GM19240 (cell line): ENCODE measurements around the gene SOX13.
"Not testable (repeated sequence)": the region's sequence is repeated elsewhere in the genome, so short reads cannot be mapped to it uniquely, and the experiment has no call there.

Experiments
- DNase-seq: peaks from one replicate; pipeline ENCODE4 v3.0.0; 2011; ENCODE audit warnings: low spot score; ENCODE audit not compliant: insufficient read length

Gene SOX13

DNA sequence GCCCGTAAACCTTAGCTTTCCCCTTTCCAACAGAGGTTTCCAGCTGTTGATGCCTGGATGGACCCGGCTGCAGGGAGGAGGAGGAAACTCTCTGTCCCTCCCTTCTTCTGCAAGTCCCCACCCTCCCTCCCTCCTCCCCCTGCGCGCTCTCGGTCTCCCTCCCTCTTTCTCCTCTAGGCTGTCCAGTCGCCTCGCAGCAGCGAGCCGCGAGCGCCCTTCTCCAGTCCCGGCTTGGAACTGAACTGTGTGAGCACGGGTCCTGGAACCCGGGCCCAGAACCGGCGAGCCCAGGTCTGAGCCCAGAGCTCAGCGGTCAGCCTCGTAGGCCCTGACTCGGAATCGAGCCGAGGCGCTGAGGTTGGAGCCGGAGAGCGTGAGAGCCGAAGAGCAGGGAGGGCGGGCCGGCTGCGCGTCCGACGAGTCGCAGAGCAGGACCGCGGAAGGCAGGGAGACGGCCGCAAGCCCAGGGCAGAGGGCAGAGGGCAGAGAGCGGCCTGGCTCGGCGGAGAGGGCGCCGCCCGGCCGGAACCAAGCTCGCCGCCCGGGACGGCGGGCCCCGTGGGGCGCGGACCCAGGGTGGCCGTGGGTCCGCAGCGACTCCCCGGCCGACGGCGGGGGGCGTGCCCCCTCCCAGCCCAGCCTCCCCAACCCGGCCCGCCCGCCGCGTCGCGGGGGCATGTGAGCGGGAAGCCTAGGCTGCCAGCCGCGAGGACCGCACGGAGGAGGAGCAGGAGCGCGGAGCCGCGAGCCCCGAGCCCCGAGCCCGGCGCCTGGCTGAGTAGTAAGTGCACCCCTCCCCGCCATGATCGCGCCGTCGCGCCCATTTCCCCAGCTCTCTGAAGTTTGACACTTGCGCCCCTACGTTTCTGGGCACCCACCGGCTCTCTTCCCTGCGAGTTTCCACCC, at the start of gene SOX13:
Gene SOX13 (plus strand): TSS at position 185 of the 906 bp plus-strand sequence. CDS start 39,801 bp downstream, outside the sequence.
- no peak for DNase-seq

DNA sequence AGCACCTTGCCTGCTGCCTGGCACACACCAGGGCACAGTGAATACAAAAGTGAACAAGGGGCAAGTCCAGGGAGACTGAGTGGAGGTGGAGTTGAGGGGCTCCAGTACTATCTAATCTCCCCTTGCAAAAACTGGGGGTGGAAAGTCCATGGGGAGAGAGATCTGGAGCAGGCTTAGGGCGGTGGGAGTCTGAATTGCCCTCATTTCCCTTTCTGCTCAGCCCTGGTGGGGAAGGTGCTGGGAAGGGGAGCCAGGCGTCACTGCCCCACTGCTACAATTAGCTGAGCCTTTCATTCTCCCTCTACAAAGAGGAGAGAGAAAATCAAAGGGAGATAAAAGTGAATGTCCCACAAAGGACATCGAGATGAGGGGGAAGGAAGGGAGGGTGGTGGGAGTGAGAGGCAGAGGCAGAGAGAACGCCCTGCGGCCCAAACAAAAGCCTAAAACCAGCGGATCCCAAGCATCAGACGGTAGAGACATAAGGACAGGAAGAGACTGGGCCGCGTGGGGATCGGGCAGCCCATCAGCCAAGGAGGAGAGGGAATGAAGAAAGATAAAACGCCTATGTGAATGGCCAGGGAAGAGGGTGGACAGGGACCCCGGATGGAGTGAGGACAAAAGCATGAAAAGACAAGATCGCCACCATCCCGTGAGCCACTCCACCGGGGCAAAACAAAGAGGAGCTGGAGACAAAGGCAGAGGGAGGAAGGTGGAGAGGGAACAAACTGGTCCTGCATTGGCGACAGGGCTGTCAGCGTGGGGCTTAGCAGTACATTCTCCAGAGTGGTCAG, 46.8 kb upstream of the SOX13 start:
- no peak for DNase-seq

DNA sequence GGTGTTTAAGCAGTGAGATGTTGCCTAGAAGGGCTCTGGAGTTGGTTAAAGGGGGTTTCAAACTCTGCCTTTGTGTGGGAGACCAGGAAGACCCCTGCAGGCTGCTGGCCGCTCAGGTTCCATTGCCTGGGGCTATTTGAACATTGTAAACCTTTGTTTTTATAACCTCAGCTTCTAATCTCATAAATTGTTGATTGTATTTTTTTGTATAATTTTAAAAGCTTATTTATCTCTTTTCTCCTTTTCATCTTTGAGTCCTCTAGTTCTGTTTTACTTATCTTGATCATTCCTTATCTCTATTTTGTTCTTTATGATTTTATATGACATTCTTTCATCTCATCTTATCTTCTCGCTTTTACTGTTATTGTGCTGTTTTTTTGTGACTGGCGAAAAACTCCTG, 45.5 kb upstream of the SOX13 start:
- no peak for DNase-seq

GRCh38 chr1:204029016-204029415, 43.9 kb upstream of the SOX13 start:
- DNase-seq, result no peak

DNA sequence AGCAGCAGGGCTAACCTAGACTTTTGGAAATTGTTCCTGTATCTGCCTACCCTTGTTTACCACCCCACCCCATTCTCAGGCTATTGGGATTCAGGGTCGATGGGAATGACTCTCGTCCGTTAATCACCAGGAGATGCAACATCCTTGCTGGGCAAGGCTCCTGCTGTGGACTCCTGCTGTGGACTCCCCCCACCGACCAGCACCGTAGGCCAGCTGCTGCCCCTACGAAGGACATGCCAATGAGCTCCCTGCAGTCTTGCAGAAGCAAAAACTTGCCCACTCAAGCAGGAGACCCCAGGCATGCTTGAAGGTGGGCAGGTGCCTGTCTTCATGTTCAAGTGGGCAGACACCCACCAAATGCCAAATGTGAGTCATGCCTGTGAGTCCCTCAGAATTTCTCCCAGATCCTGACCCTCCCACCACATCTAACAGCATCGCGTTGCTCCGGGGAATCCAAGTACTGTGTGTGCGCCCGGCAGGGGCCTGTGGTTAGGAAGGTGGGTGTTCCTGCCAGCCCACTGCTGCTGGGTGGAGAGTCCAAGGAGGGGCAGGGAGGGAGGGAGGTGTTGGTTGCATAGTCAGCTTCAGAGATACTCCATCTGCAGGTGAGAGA, 41.7 kb upstream of the SOX13 start:
- no peak for DNase-seq

DNA sequence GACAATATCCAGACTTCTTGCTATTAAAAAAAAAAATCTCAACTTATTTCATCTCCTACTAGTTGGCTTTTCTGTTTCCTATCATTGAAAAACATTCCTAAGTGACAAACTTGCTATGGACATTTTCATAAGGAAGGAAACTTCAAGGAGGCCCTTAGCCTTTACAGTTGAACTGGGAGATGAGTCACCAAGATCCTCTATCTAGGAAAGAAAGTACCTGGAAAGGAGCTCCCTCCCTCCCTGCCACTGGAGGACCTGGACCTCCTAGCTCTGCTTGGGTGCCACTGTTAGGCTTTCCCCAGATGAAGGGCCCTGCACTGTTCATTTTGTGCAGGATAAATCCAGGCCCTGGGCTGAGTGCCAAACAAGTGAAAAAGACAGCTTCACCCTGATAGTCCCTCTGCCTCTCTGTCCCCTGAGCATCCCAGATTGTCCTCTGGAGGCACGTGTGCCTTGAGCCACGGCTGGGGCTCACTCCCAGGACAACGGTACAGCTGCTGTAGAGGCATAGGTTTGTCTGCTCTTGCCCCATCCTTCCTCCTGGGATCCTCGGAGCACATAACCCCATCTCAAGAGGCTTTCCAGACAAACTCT, 40.2 kb upstream of the SOX13 start:
- DNase-seq, result no peak

DNA sequence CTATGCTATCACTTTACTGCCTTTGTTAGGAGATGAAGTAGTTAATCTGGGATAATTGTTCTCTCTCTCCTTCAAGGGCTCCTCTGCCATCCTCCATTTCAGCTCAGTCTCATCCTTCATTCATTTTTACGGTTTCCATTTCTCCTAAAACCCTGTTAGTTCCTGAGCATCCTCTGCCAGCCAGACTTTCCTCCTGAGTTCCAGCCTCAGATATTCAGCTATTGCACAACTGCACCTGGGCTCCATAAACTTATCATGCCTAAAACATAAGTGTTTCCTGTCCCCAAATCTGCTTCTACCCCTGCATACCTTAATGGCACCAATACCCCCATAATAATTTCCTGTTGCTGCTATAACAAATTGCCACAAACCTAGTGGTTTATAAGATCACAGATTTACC, 39.6 kb upstream of the SOX13 start:
- no peak for DNase-seq

DNA sequence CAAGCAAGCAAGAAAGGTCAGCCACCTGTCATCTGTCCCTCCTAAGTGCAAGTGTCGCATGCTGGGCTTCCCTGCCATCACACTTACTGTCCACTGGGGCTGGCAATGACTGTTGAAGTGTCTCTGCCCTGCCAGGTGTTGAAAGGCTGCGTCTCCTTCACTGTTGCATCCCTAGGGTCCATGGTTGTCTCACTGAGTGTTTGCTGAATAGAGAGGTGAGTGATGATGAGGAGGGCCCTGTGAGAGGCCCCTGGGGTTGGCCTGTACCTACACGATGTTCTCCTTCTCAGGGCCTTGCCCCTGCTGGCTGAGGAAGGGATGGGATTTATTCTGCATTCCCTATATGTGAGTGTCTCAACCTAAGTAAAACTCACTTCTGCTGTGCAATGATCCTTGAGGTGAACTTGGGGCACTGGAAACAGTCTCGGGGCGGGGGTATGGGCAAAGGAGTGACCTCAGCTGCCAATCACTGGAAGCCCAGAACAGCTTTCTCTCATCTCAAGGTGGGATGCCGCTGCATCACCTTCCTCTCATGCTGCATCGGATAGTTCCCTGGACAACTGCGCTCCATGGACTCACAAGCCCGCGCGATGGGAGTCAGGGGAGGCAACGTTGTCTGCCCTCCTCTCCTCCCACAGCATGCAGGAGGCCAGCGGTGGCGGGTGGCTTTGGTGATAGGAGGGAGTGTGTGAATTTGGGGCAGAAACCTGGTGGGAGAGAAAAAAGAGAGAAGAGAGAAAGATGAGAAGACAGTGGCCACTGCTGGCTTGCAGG, 35.8 kb upstream of the SOX13 start:
- DNase-seq, result no peak

DNA sequence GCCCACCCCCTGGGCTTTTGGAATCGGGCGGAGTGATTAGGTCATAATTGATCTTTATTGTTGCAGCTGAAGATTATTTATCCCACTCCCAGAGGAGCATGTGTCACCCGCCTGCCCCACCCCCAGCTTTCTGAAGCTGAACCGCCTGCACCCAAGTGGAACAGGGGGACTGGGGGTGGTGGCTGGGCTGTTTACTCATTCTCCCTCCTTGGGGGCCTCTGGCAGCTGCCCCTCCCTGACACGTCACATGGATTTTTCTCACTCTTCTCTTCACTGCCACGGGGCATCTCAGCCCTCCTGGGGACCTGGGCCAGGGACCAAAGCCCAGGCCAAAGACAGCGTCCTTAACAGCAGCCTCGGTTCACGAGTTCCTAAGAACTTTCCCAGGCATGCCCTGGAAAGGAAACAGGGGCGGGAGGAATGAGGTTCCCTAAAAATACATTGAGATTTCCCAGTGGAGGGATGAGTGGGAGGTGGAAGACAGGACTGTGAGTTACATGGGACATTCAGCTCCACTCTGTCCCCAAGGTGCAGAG, 31.6 kb upstream of the SOX13 start:
- DNase-seq, result no peak

GRCh38 chr1:204041803-204042505, 31.0 kb upstream of the SOX13 start:
- DNase-seq, result no peak

DNA sequence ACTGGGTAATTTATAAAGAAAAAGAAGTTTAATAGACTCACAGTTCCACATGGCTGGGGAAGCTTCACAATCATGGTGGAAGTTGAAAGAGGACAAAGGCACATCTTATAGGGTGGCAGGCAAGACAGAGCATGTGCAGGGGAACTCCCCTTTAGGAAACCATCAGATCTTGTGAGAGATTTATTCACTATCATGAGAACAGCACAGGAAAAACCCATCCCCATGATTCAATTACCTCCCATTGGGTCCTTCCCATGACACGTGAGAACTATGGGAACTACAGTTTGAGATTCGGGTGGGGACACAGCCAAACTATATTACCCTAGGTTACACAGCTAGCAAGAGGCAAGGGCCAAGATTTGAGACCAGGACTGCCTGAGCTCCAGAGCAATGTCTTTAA, 30.4 kb upstream of the SOX13 start:
- no peak for DNase-seq

DNA sequence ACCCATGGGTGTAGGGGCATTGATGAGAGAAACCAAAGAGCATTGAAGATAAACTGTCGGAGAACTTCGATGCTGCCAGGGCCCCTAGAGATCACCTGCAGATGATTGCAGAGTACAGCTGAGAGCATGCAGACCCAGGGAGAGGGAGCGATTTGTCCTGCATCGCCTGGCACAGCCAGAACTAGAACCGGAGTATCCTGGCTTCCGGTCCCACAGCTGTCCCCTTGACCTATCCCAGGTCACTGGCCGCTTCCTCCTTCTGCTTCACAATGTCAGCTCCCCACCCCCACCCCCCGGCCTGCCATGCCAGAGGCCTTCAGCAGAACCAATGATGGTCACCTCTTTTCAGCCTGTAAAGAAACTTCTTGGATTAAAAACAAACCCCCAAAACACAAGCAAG, 29.2 kb upstream of the SOX13 start:
- no peak for DNase-seq

- no peak for DNase-seq
These were observed 28.5 kb upstream of the SOX13 start for GRCh38 chr1:204044448-204044847.

DNA sequence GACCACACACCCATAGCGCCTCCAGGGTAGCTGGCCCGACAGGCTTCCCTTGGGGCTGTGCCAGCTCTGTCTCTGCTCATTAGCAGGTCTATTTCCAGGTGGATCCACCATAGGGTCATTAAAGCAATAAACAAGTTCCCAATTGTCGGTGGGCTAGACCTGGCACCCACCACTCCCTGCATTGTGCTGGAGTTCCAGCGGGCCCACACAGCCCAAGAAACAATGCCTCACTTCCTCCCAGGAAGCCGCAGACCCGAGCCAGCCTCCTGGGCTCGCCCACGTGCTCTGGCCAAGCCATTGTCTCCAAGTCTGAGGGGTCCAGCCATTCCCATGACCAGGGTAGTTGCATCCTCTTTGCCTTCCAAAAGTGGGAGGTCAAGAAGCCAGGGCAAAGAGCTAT, 27.5 kb upstream of the SOX13 start:
- no peak for DNase-seq

DNA sequence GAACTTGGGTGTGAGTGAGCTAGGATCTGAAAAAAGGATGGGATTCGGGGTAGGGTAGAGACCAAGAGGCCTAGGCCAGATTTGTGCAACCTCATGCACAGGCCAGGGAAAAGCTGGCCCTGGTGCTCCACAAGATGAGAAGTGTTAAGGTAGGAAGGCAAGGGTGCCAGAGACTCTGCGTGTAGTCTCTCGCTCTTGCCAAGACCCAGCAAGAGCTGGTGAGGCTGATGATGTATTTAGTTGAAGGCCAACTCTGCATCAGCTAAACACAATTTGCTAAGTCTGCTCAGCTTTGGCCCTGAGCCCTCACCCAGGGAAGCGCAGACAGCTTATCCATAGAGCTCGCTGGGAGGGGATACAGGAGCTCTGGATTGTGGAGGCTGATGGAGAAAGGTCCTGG, 26.6 kb upstream of the SOX13 start:
- DNase-seq, result no peak

GRCh38 chr1:204048796-204049195, 24.1 kb upstream of the SOX13 start:
- DNase-seq, result not testable (repeated sequence)

- no peak for DNase-seq
These were observed 21.7 kb upstream of the SOX13 start for GRCh38 chr1:204051258-204051657.

DNA sequence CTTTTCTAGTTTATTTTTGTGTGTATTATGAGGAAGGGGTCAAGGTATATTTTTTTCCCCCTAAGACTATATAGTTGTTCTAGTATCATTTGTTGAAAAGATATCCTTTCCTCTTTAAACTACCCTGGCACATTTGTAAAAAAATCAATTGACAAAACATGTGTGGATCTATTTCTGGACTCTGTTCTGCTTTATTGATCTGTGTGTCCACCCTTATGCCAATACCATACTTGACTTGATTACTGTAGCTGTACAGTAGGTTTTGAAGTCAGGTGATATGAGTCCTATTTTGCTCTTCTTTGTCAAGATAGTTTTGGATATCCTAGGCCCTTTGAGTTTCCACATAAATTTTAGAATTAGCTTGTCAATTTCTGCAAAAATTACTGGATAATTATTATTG, 21.2 kb upstream of the SOX13 start:
- no peak for DNase-seq

GRCh38 chr1:204053893-204054292, 19.0 kb upstream of the SOX13 start:
- DNase-seq, result no peak

DNA sequence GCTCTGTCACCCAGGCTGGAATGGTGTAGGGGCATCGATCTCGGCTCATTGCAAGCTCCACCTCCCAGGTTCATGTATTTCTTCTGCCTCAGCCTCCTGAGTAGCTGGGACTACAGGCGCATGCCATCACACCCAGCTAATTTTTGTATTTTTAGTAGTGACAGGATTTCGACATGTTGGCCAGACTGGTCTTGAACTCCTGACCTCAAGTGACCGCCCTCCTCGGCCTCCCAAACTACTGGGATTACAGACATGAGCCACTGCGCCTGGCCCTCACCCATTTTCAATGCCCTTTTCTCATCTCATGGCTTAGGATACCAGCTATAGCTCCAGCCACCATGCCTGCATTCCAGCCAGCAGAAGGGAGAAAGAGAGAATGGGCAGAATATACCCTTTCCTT, 12.9 kb upstream of the SOX13 start:
- no peak for DNase-seq
